OCI-LY7 (cell line): ENCODE measurements around the gene UNC5A. TPM values are rescaled to one million over a fixed set of nuclear protein-coding genes. Genes with fewer than 3 reads are reported as not detected.

ENCODE experiments used
- BruUV-seq: library from RNA; stranded (reverse); fragments of 400-500 nt; replicated peaks from 2 replicates; lab custom pipeline; 2021; lab: Mats Ljungman, UMichigan
- CTCF ChIA-PET: fragments of 300-600 bp; sonication (Branson Sonifier 250); formaldehyde crosslinking; loops from one replicate; lab custom pipeline; 2022; ENCODE audit warnings: antibody characterized with exemption; ENCODE audit not compliant: unreplicated experiment; lab: Charles Lee
- POLR2A ChIA-PET: fragments of 300-600 bp; sonication (Branson Sonifier 250); formaldehyde crosslinking; loops from one replicate; lab custom pipeline; 2022; ENCODE audit warnings: antibody characterized with exemption; lab: Charles Lee
- DNase-seq: peaks from one replicate; pipeline ENCODE4 v3.0.0-alpha.2; 2015; ENCODE audit warnings: low spot score
- H2AFZ ChIP-seq: fragments of 200-600 bp; sonication (generic), shearing (Covaris generic); 2 replicates; pipeline ENCODE4 v1.6.1; 2014; ENCODE audit warnings: mild to moderate bottlenecking, antibody characterized with exemption, low read length, moderate library complexity
- H3K27ac ChIP-seq: fragments of 200-600 bp; sonication (generic); 2 replicates; pipeline ENCODE4 v1.5.1; 2014; ENCODE audit warnings: mixed run types, low read depth, mild to moderate bottlenecking, moderate library complexity, low read length, inconsistent platforms; ENCODE audit not compliant: poor library complexity, severe bottlenecking
- H3K36me3 ChIP-seq: fragments of 200-600 bp; sonication (generic); 2 replicates; pipeline ENCODE4 v1.6.1; 2014; ENCODE audit warnings: mild to moderate bottlenecking, antibody characterized with exemption, low read length, moderate library complexity, mixed read lengths; ENCODE audit not compliant: insufficient read depth
- H3K4me1 ChIP-seq: fragments of 200-600 bp; sonication (generic); 2 replicates; pipeline ENCODE4 v1.5.1; 2014; ENCODE audit warnings: mild to moderate bottlenecking, low read length; ENCODE audit not compliant: insufficient read depth, poor library complexity, severe bottlenecking
- H3K4me2 ChIP-seq: fragments of 200-600 bp; sonication (generic); 2 replicates; pipeline ENCODE4 v1.6.1; 2014; ENCODE audit warnings: mild to moderate bottlenecking, low read length
- H3K4me3 ChIP-seq: fragments of 200-600 bp; sonication (generic); 2 replicates; pipeline ENCODE4 v1.5.1; 2014; ENCODE audit warnings: mild to moderate bottlenecking, low read depth, low read length; ENCODE audit not compliant: poor library complexity, severe bottlenecking
- H3K79me2 ChIP-seq: fragments of 200-600 bp; sonication (generic); 2 replicates; pipeline ENCODE4 v1.6.1; 2016; ENCODE audit warnings: low read depth, mild to moderate bottlenecking, low read length, moderate library complexity, mixed read lengths; ENCODE audit not compliant: insufficient read depth
- H3K9me2 ChIP-seq: fragments of 200-600 bp; sonication (generic); 2 replicates; pipeline ENCODE4 v1.6.1; 2016; ENCODE audit warnings: mild to moderate bottlenecking, low read length, mixed read lengths; ENCODE audit not compliant: insufficient read depth
- H3K9me3 ChIP-seq: fragments of 200-600 bp; sonication (generic); 2 replicates; pipeline ENCODE4 v1.6.1; 2014; ENCODE audit warnings: mild to moderate bottlenecking, mixed run types, low read length, mixed read lengths
- H4K20me1 ChIP-seq: fragments of 200-600 bp; sonication (generic); 2 replicates; pipeline ENCODE4 v1.6.1; 2014; ENCODE audit warnings: mild to moderate bottlenecking, antibody characterized with exemption, low read length, moderate library complexity, mixed read lengths; ENCODE audit not compliant: insufficient read depth
- CTCF ChIP-seq: fragments of 200-600 bp; sonication (generic); conservative IDR thresholded peaks from 2 replicates; pipeline ENCODE4 v1.5.1; 2014; ENCODE audit warnings: mild to moderate bottlenecking, antibody characterized with exemption, low read length, moderate library complexity, mixed read lengths
- EZH2phosphoT487 ChIP-seq: fragments of 200-600 bp; sonication (generic); IDR thresholded peaks from 2 replicates; pipeline ENCODE4 v1.6.1; 2018; ENCODE audit warnings: low read depth, borderline replicate concordance, mild to moderate bottlenecking, mixed run types, antibody characterized with exemption, low read length, moderate library complexity, mixed read lengths
- intact Hi-C: fragments of 100-400 bp; cut with micrococcal nuclease; formaldehyde crosslinking; loops from one replicate; pipeline ENCODE4 v1.10.0; 2022; ENCODE audit not compliant: unreplicated experiment
- total RNA-seq, 2 experiments: library from RNA; depleted of rRNA in 1 of 2; stranded (reverse); fragments of >200 nt in 1 of 2; shearing (Covaris generic) in 1 of 2; gene quantifications; 2 replicates each; pipeline ENCODE4 v1.2.3, GENCODE V29; 2014 to 2022

Gene UNC5A
- total RNA-seq, 2 experiments from 2014 or later = not detected

- Histone ChIP-seq H3K9me3 (no peaks in the 10 kb centered on the region), H3K79me2 (no peaks in the 10 kb centered on the region), H3K36me3 (peaks cover 55% of the 10 kb centered on the region), H4K20me1 (no peaks in the 10 kb centered on the region), H3K9me2 (no peaks in the 10 kb centered on the region), H3K27ac (no peak overlapping the region), H3K4me2 (no peak overlapping the region), H2AFZ (no peak overlapping the region), H3K4me1 (no peaks in the 10 kb centered on the region), H3K4me3 (no peak overlapping the region)
- no peak for TF ChIP-seq CTCF
- TF ChIP-seq EZH2phosphoT487 = no peak
- ChIA-PET POLR2A (interaction anchor here (0.6 to 0.7 kb wide), 4 partner anchors 72 to 443 kb away, joined by 3 to 6 read pairs (median 4); no protein-coding TSS in a partner anchor), CTCF (no interaction called here)
- TSS peak; percentile 23 for BruUV-seq
- intact Hi-C loops = no loop called here
- no peak for DNase-seq
These were observed 91.1 kb downstream of the UNC5A start for GRCh38 chr5:176901260-176902101.

GRCh38 chr5:176902102-176902814 is 91.9 kb downstream of the UNC5A start:
- intact Hi-C loops = no loop called here

More at GRCh38 chr5:176902102-176902814, 91.9 kb downstream of the UNC5A start:
- no peak for DNase-seq
- Histone ChIP-seq H3K4me1 (no peaks in the 10 kb centered on the region), H4K20me1 (no peaks in the 10 kb centered on the region), H2AFZ (no peak overlapping the region), H3K4me2 (no peak overlapping the region), H3K4me3 (no peak overlapping the region), H3K36me3 (peaks cover 63% of the 10 kb centered on the region), H3K27ac (no peak overlapping the region), H3K9me3 (no peaks in the 10 kb centered on the region), H3K79me2 (no peaks in the 10 kb centered on the region), H3K9me2 (no peaks in the 10 kb centered on the region)
- ChIA-PET POLR2A (interaction anchor here (0.6 to 1.0 kb wide), 2 partner anchors 234 to 268 kb away, joined by 4 read pairs; no protein-coding TSS in a partner anchor), CTCF (no interaction called here)
- BruUV-seq = no TSS peak
- TF ChIP-seq EZH2phosphoT487 (no peak), CTCF (no peak)
